Prostate gland (tissue), 2 donors: Measurements from ENCODE around the gene STXBP5L.
A peak's percentile ranks its signal among the peaks of the same experiment; 100 is the strongest.

Experiments
- POLR2A ChIP-seq: fragments of 450-650 bp; IDR thresholded peaks from one replicate; pipeline ENCODE4 v1.6.1; 2016; ENCODE audit warnings: antibody characterized with exemption, mild to moderate bottlenecking
- TF ChIP-seq, protein P1 (sequence below), 4 experiments: fragments of 200-600 bp in 2 of 4; fragments of 450-650 bp in 2 of 4; sonication (generic) in 2 of 4; IDR thresholded peaks; 1 replicate in 3 of 4; 2 replicates in 1 of 4; pipeline ENCODE4 v1.5.1; 2016 to 2019; ENCODE audit warnings: antibody characterized with exemption in 4 of 4, mild to moderate bottlenecking in 2 of 4, moderate library complexity in 2 of 4

DNA sequence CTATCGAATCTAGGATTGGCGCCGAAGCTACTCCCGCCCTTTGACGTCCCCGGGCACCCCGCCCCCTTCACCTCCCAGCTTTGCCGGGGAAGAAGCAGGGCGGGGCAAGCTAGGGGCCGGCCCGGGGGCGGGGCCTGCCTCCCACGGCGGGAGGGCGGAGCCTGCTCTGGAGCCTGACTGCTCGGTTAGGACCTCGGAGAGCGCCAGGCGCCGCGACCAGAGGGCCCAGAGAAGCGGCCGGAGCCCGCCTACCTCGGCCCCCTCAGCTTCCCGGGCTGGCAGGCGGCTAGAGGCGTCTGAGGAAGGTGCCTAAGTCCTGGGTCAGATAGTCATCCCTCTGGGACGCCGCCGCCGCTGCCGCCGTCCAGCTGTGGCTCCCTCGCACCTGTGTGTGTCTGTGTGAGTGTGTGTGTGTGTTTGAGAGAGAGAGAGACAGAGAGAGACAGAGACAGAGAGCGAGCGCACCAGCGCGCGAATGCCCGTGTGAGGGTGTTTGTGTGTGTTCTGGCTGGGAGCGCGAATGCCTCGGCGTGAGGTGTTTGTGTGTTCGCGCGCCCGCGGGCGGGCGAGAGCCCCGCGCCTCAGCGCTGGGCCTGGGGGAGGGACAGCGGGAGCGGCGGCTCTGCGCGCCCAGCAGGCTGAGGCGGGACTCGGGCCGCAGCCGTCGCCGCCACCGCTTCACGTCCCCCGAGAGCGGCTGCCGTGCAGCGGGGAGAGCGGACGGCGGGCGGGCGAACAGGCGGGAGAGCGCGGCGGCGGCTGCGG, at the start of gene STXBP5L:
- TF ChIP-seq, protein P1, sequence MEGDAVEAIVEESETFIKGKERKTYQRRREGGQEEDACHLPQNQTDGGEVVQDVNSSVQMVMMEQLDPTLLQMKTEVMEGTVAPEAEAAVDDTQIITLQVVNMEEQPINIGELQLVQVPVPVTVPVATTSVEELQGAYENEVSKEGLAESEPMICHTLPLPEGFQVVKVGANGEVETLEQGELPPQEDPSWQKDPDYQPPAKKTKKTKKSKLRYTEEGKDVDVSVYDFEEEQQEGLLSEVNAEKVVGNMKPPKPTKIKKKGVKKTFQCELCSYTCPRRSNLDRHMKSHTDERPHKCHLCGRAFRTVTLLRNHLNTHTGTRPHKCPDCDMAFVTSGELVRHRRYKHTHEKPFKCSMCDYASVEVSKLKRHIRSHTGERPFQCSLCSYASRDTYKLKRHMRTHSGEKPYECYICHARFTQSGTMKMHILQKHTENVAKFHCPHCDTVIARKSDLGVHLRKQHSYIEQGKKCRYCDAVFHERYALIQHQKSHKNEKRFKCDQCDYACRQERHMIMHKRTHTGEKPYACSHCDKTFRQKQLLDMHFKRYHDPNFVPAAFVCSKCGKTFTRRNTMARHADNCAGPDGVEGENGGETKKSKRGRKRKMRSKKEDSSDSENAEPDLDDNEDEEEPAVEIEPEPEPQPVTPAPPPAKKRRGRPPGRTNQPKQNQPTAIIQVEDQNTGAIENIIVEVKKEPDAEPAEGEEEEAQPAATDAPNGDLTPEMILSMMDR (IDR thresholded peaks at IDR 0.05) = no peak
- TF ChIP-seq POLR2A = peak; percentile 79
